H1 (cell line): Measurements from ENCODE around the gene IGFBP1. TPM values are rescaled to one million over a fixed set of nuclear protein-coding genes. Genes with fewer than 3 reads are reported as not detected.

Experiments
- CTCF ChIA-PET: fragments of 300-600 bp; sonication (Branson Sonifier 250); formaldehyde crosslinking; loops from one replicate; lab custom pipeline; 2021; ENCODE audit not compliant: partially characterized antibody; lab: Charles Lee
- POLR2A ChIA-PET: fragments of 300-600 bp; sonication (Branson Sonifier 250); formaldehyde crosslinking; loops from one replicate; lab custom pipeline; 2021; ENCODE audit warnings: inconsistent platforms; ENCODE audit not compliant: partially characterized antibody; lab: Charles Lee
- DNase-seq, 2 experiments: peaks; one replicate each; pipeline versions ENCODE4 v3.0.0 to v3.0.0-alpha.2; 2010 to 2022; ENCODE audit warnings: low spot score in 2 of 2, low read depth in 1 of 2, mixed read lengths in 1 of 2
- FAIRE-seq: peaks from 2 replicates; lab custom pipeline; 2011; peaks lifted over from hg19 to GRCh38; lab: Jason Lieb, UNC
- H2AFZ ChIP-seq: 2 replicates; pipeline ENCODE4 v1.8.1; 2012; ENCODE audit warnings: low read length, inconsistent platforms
- H2AK5ac ChIP-seq: 2 replicates; pipeline ENCODE4 v1.6.1; 2013; ENCODE audit warnings: low read depth, low read length
- H2BK120ac ChIP-seq: replicated peaks from 2 replicates; pipeline ENCODE3; 2013; ENCODE audit warnings: low read depth, low read length, inconsistent platforms
- H2BK12ac ChIP-seq: 2 replicates; pipeline ENCODE4 v1.6.1; 2013; ENCODE audit warnings: low read depth, low read length
- H2BK15ac ChIP-seq: 2 replicates; pipeline ENCODE4 v1.6.1; 2013; ENCODE audit warnings: low read length
- H2BK20ac ChIP-seq: 2 replicates; pipeline ENCODE4 v1.6.1; 2013; ENCODE audit warnings: low read length
- H2BK5ac ChIP-seq: 2 replicates; pipeline ENCODE4 v1.6.1; 2013; ENCODE audit warnings: low read depth, low read length
- H3K14ac ChIP-seq: 2 replicates; pipeline ENCODE4 v1.6.1; 2013; ENCODE audit warnings: inconsistent platforms; ENCODE audit not compliant: insufficient read length
- H3K18ac ChIP-seq: 2 replicates; pipeline ENCODE4 v1.6.1; 2013; ENCODE audit warnings: low read length; ENCODE audit errors: extremely low read depth
- H3K23ac ChIP-seq: 2 replicates; pipeline ENCODE4 v1.6.1; 2013; ENCODE audit warnings: inconsistent platforms; ENCODE audit not compliant: insufficient read length
- H3K23me2 ChIP-seq: 2 replicates; pipeline ENCODE4 v1.6.1; 2013; ENCODE audit warnings: low read depth, low read length
- H3K27ac ChIP-seq: 2 replicates; pipeline ENCODE4 v1.6.1; 2011; ENCODE audit warnings: low read depth, low read length, inconsistent platforms
- H3K27me3 ChIP-seq, 4 experiments: replicated peaks in 1 of 4; 1 replicate in 1 of 4; 2 replicates in 3 of 4; pipeline versions ENCODE4 v1.6.1 to v1.8.1; 2011 to 2013; ENCODE audit warnings: low read length in 3 of 4, mild to moderate bottlenecking in 3 of 4, inconsistent platforms in 2 of 4, mixed read lengths in 2 of 4, moderate library complexity in 1 of 4; ENCODE audit not compliant: control insufficient read depth in 3 of 4, insufficient read depth in 3 of 4; ENCODE audit errors: extremely low read depth in 1 of 4
- H3K36me3 ChIP-seq, 4 experiments: 2 replicates each; pipeline versions ENCODE4 v1.6.1 to v1.8.1; 2011 to 2013; ENCODE audit warnings: mild to moderate bottlenecking in 4 of 4, low read length in 3 of 4, moderate library complexity in 2 of 4, control low read depth in 1 of 4, inconsistent platforms in 1 of 4; ENCODE audit not compliant: insufficient read depth in 4 of 4, control insufficient read depth in 2 of 4
- H3K4ac ChIP-seq: replicated peaks from 2 replicates; pipeline ENCODE3; 2013; ENCODE audit warnings: low read length, low read depth, mixed read lengths, inconsistent platforms; ENCODE audit not compliant: insufficient read length
- H3K4me1 ChIP-seq, 4 experiments: replicated peaks in 1 of 4; 1 replicate in 1 of 4; 2 replicates in 3 of 4; pipeline versions ENCODE4 v1.6.1 to v1.8.1; 2011 to 2013; ENCODE audit warnings: low read length in 3 of 4, inconsistent platforms in 2 of 4, mixed read lengths in 1 of 4; ENCODE audit not compliant: insufficient read depth in 4 of 4, control insufficient read depth in 3 of 4
- H3K4me2 ChIP-seq, 2 experiments: 2 replicates each; pipeline versions ENCODE4 v1.6.1 to v1.8.1; 2011 to 2013; ENCODE audit warnings: low read depth in 2 of 2, low read length in 2 of 2, control low read depth in 1 of 2, inconsistent platforms in 1 of 2, mild to moderate bottlenecking in 1 of 2; ENCODE audit not compliant: insufficient read depth in 1 of 2
- H3K4me3 ChIP-seq, 4 experiments: fragments of 200-600, 300-600 bp in 1 of 4; sonication (generic), shearing (Covaris generic), sonication (Bioruptor Twin) in 1 of 4; 2 replicates each; pipeline versions ENCODE4 v1.5.1 to v1.8.1; 2011 to 2016; ENCODE audit warnings: low read length in 4 of 4, low read depth in 3 of 4, control low read depth in 2 of 4, inconsistent platforms in 2 of 4, mild to moderate bottlenecking in 2 of 4, mixed read lengths in 1 of 4, moderate library complexity in 1 of 4; ENCODE audit not compliant: insufficient read depth in 2 of 4; ENCODE audit errors: extremely low read depth in 1 of 4
- H3K56ac ChIP-seq: replicated peaks from 2 replicates; pipeline ENCODE3; 2013; ENCODE audit warnings: low read depth, mild to moderate bottlenecking, mixed read lengths, low read length, inconsistent platforms; ENCODE audit not compliant: insufficient read length
- H3K79me1 ChIP-seq: 2 replicates; pipeline ENCODE4 v1.6.1; 2013; ENCODE audit warnings: low read depth, low read length, control low read depth
- H3K79me2 ChIP-seq, 2 experiments: 2 replicates each; pipeline versions ENCODE4 v1.6.1 to v1.8.1; 2012 to 2013; ENCODE audit warnings: low read length in 2 of 2, mild to moderate bottlenecking in 2 of 2, inconsistent platforms in 1 of 2; ENCODE audit not compliant: insufficient read depth in 2 of 2, control insufficient read depth in 1 of 2
- H3K9ac ChIP-seq, 4 experiments: replicated peaks in 1 of 4; 1 replicate in 1 of 4; 2 replicates in 3 of 4; pipeline versions ENCODE4 v1.6.1 to v1.8.1; 2011 to 2013; ENCODE audit warnings: low read depth in 3 of 4, low read length in 3 of 4, control low read depth in 2 of 4, mild to moderate bottlenecking in 2 of 4, moderate library complexity in 2 of 4, inconsistent platforms in 1 of 4; ENCODE audit errors: extremely low read depth in 1 of 4
- H3K9me3 ChIP-seq, 2 experiments: 2 replicates each; pipeline versions ENCODE4 v1.6.1 to v1.8.1; 2012 to 2013; ENCODE audit warnings: mild to moderate bottlenecking in 2 of 2, moderate library complexity in 2 of 2, control low read depth in 1 of 2, inconsistent platforms in 1 of 2, low read depth in 1 of 2, low read length in 1 of 2, mixed read lengths in 1 of 2; ENCODE audit not compliant: insufficient read depth in 2 of 2
- H4K20me1 ChIP-seq, 2 experiments: replicated peaks in 1 of 2; 2 replicates each; pipeline versions ENCODE3 to v1.8.1; 2011 to 2013; ENCODE audit warnings: inconsistent platforms in 2 of 2, low read length in 2 of 2, mild to moderate bottlenecking in 1 of 2; ENCODE audit not compliant: insufficient read depth in 2 of 2, control insufficient read depth in 1 of 2
- H4K5ac ChIP-seq: 2 replicates; pipeline ENCODE4 v1.6.1; 2013; ENCODE audit warnings: low read length, low read depth, mixed read lengths, inconsistent platforms; ENCODE audit not compliant: insufficient read length
- H4K8ac ChIP-seq: 2 replicates; pipeline ENCODE4 v1.8.0; 2013; ENCODE audit warnings: mild to moderate bottlenecking, moderate library complexity, low read length, inconsistent platforms; ENCODE audit not compliant: insufficient read depth; ENCODE audit errors: extremely low read depth
- H4K91ac ChIP-seq: replicated peaks from 2 replicates; pipeline ENCODE3; 2013; ENCODE audit warnings: low read length, mixed read lengths, inconsistent platforms; ENCODE audit not compliant: insufficient read length
- BCL11A ChIP-seq, 2 experiments: IDR thresholded peaks; one replicate each; pipeline ENCODE4 v1.6.1; 2011; ENCODE audit warnings: low read depth in 2 of 2, low read length in 2 of 2, mild to moderate bottlenecking in 2 of 2
- CHD2 ChIP-seq: IDR thresholded peaks from 2 replicates; pipeline ENCODE4 v1.6.1; 2012; ENCODE audit warnings: low read length, improper control_type of control experiment
- EP300 ChIP-seq, 2 experiments: IDR thresholded peaks; 1 replicate in 1 of 2; 2 replicates in 1 of 2; pipeline ENCODE4 v1.6.1; 2011 to 2012; ENCODE audit warnings: low read depth in 2 of 2, low read length in 2 of 2, mild to moderate bottlenecking in 2 of 2, borderline replicate concordance in 1 of 2, inconsistent platforms in 1 of 2, moderate library complexity in 1 of 2
- FOSL1 ChIP-seq: IDR thresholded peaks from 2 replicates; pipeline ENCODE4 v1.6.1; 2011; ENCODE audit warnings: mild to moderate bottlenecking, low read depth, low read length, moderate library complexity; ENCODE audit not compliant: insufficient read depth
- KDM4A ChIP-seq: IDR thresholded peaks from one replicate; pipeline ENCODE4 v1.7.1; 2012; ENCODE audit warnings: low read depth, mild to moderate bottlenecking, moderate library complexity, low read length, inconsistent platforms; ENCODE audit not compliant: severe bottlenecking
- NRF1 ChIP-seq: IDR thresholded peaks from 2 replicates; pipeline ENCODE4 v1.6.1; 2011; ENCODE audit warnings: mild to moderate bottlenecking, low read depth, low read length, improper control_type of control experiment
- POLR2A ChIP-seq, 2 experiments: IDR thresholded peaks; 1 replicate in 1 of 2; 2 replicates in 1 of 2; pipeline ENCODE4 v1.6.1; 2011; ENCODE audit warnings: low read depth in 2 of 2, low read length in 2 of 2, mild to moderate bottlenecking in 2 of 2; ENCODE audit errors: control extremely low read depth in 1 of 2
- RNF2 ChIP-seq: fragments of 200-900, 300-1000 bp; sonication (generic); IDR thresholded peaks from 2 replicates; pipeline ENCODE4 v1.7.1; 2016; ENCODE audit warnings: borderline replicate concordance, low read depth, mild to moderate bottlenecking, antibody characterized with exemption, low read length; ENCODE audit not compliant: poor library complexity, severe bottlenecking; ENCODE audit errors: missing control alignments
- SP2 ChIP-seq: IDR thresholded peaks from 2 replicates; pipeline ENCODE4 v1.6.1; 2012; ENCODE audit warnings: mild to moderate bottlenecking, low read length, inconsistent platforms
- WGBS, 2 experiments: shearing (Covaris generic) in 1 of 2; methylation state at CpG; one replicate each; pipeline versions ENCODE4 v1.1.6 to v1.1.7; 2013 to 2015; ENCODE audit warnings: low lambda C conversion rate in 2 of 2, mixed read lengths in 2 of 2, inconsistent platforms in 1 of 2, low coverage in 1 of 2, missing lambda C conversion rate in 1 of 2; ENCODE audit not compliant: insufficient replicate concordance in 2 of 2, insufficient coverage in 1 of 2, insufficient read length in 1 of 2; ENCODE audit errors: extremely low coverage in 1 of 2, missing lambda C conversion rate in 1 of 2; 5-methylcytosine and 5-hydroxymethylcytosine counted together
- polyA plus RNA-seq, 7 experiments: library from polyadenylated mRNA; depleted of rRNA in 3 of 7; stranded (reverse) in 5 of 7; unstranded in 2 of 7; fragments of >200 nt in 5 of 7; fragments of 200-250 nt in 2 of 7; gene quantifications; 1 replicate in 5 of 7; 2 replicates in 1 of 7; 4 replicates in 1 of 7; pipeline versions ENCODE4 v1.2.1 to v1.2.3, GENCODE V29; 2011 to 2013; ENCODE audit warnings: missing spikeins in 2 of 7, mixed read lengths in 2 of 7
- total RNA-seq: library from RNA; stranded (reverse); fragmentation: NEBNext Ultra II Directional; extraction: Animal tissue kit (Norgen Biotek cat#: 25700); gene quantifications from 2 replicates; pipeline ENCODE4 v1.2.1, GENCODE V29; 2021
- TF ChIP-seq, protein P1 (sequence below), 3 experiments: IDR thresholded peaks; 1 replicate in 2 of 3; 2 replicates in 1 of 3; pipeline versions ENCODE4 v1.5.1 to v1.6.1; 2011; ENCODE audit warnings: low read length in 3 of 3, mild to moderate bottlenecking in 3 of 3, inconsistent platforms in 2 of 3, low read depth in 1 of 3, moderate library complexity in 1 of 3; ENCODE audit not compliant: insufficient read depth in 1 of 3; ENCODE audit errors: control extremely low read depth in 1 of 3

The IGFBP1 gene
- total and polyA plus RNA-seq, 2 of the 8 experiments (the other 6 are each of a cell fraction or from before 2014, with no cell fraction given) = not detected

DNA sequence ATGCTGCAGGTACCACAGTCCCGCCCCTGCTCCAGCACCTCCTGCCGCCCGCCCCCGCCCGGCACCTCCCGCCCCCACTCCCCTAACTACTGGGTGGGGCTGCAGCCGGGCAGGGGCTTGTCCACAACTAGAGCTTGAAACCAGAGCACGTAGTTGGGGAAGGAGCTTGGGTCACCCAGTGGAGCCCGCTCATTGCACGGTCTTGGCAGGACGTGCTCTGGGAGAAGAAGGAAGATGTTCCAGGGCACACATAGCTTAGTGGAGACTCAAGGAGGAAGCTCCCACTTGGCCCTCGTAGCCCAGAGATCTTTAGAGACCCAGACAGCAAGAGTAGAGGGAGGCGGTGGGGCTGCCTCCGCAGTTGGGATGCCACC, 692 bp downstream of the IGFBP1 start:
- H2BK120ac ChIP-seq = no peak overlapping the region
- no peaks in the 10 kb centered on the region for H4K20me1 ChIP-seq
- H3K23ac ChIP-seq = no peak overlapping the region
- H2BK5ac ChIP-seq = no peak overlapping the region
- H3K79me2 ChIP-seq = no peaks in the 10 kb centered on the region
- H2AFZ ChIP-seq = no peak overlapping the region
- no peak overlapping the region; the same call in 1 of the 2 replicates for H3K18ac ChIP-seq
- H4K5ac ChIP-seq = no peak overlapping the region
- H3K4me3 ChIP-seq = peak overlapping the region; percentile 32 to 60 (median 44); a peak in 6 of 8 replicates
- H3K9me3 ChIP-seq = no peaks in the 10 kb centered on the region
- H3K56ac ChIP-seq = no peak overlapping the region
- H3K27ac ChIP-seq = no peak overlapping the region
- H3K4ac ChIP-seq = no peak overlapping the region
- H3K9ac ChIP-seq = no peak overlapping the region
- peak overlapping the region; percentile 92 to 94 for H3K4me2 ChIP-seq
- DNase-seq = peak in 1 of 2 experiments; percentile 60
- H2BK15ac ChIP-seq = no peak overlapping the region
- POLR2A ChIA-PET = interaction anchor here (1.1 kb wide), 1 partner anchor 32 kb away, joined by 5 read pairs; the partner anchor contains the start of gene IGFBP3
- no peaks in the 10 kb centered on the region for H3K36me3 ChIP-seq
- CTCF ChIA-PET = interaction anchor here (0.6 to 3.8 kb wide), 7 partner anchors 17 to 127 kb away, joined by 3 to 22 read pairs (median 5); no protein-coding TSS in a partner anchor
- peaks cover 2 to 15% (median 9%) of the 10 kb centered on the region in 4 experiments for H3K4me1 ChIP-seq
- H3K14ac ChIP-seq = no peak overlapping the region
- H4K91ac ChIP-seq = no peak overlapping the region
- TF ChIP-seq NRF1 (no peak), POLR2A (IDR thresholded peaks at IDR 0.05; ENCODE audit: control extremely low read depth in 1 of 2, low read depth in 2 of 2, low read length in 2 of 2) (no peak), FOSL1 (no peak), SP2 (no peak), KDM4A (peak; percentile 28), BCL11A (IDR thresholded peaks at IDR 0.05; ENCODE audit: low read depth in 2 of 2, low read length in 2 of 2) (no peak), RNF2 (no peak), CHD2 (no peak), EP300 (IDR thresholded peaks at IDR 0.05; ENCODE audit: borderline replicate concordance in 1 of 2, low read depth in 2 of 2, low read length in 2 of 2) (no peak)
- TF ChIP-seq, protein P1, sequence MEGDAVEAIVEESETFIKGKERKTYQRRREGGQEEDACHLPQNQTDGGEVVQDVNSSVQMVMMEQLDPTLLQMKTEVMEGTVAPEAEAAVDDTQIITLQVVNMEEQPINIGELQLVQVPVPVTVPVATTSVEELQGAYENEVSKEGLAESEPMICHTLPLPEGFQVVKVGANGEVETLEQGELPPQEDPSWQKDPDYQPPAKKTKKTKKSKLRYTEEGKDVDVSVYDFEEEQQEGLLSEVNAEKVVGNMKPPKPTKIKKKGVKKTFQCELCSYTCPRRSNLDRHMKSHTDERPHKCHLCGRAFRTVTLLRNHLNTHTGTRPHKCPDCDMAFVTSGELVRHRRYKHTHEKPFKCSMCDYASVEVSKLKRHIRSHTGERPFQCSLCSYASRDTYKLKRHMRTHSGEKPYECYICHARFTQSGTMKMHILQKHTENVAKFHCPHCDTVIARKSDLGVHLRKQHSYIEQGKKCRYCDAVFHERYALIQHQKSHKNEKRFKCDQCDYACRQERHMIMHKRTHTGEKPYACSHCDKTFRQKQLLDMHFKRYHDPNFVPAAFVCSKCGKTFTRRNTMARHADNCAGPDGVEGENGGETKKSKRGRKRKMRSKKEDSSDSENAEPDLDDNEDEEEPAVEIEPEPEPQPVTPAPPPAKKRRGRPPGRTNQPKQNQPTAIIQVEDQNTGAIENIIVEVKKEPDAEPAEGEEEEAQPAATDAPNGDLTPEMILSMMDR (IDR thresholded peaks at IDR 0.05; ENCODE audit: control extremely low read depth in 1 of 3, insufficient read depth in 1 of 3, low read depth in 1 of 3, low read length in 3 of 3) = peak in 1 of 3 experiments; percentile 3; a peak in 1 of 4 replicates
- TF ChIP-seq, all 59 proteins: peak for 2
- H3K23me2 ChIP-seq = peaks cover 11% of the 10 kb centered on the region; the same call in 1 of the 2 replicates
- H2BK12ac ChIP-seq = no peak overlapping the region
- H3K27me3 ChIP-seq = peaks cover 23 to 42% (median 35%) of the 10 kb centered on the region in 4 experiments
- no peak overlapping the region for H4K8ac ChIP-seq
- FAIRE-seq = no peak
- H2BK20ac ChIP-seq = no peak overlapping the region
- no peak overlapping the region for H2AK5ac ChIP-seq
- WGBS, 2 experiments = 7% methylated on average over 8 of the region's 14 CpGs; no CpG with 5 or more reads in 1 of the 2 experiments
- no peaks in the 10 kb centered on the region for H3K79me1 ChIP-seq
